ENCODE results near the gene ADSL.

The ADSL gene

GRCh38 chr22:40345271-40345670 lies 1.0 kb upstream of the ADSL start:
- no peak for TF ChIP-seq CTCF (IDR thresholded peaks at IDR 0.05; ENCODE audit: control insufficient read depth, extremely low read depth, insufficient read depth)
- no peak for DNase-seq (ENCODE audit: low read depth)
- H3K4me3 ChIP-seq (ENCODE audit: low read depth, low read length): peak overlapping the region; percentile 95

GRCh38 chr22:40345815-40346184 lies 500 bp upstream of the ADSL start:
- peak overlapping the region; percentile 95 for H3K4me3 ChIP-seq (ENCODE audit: low read depth, low read length)
- TF ChIP-seq CTCF (IDR thresholded peaks at IDR 0.05; ENCODE audit: control insufficient read depth, extremely low read depth, insufficient read depth): no peak

GRCh38 chr22:40347300-40347699 lies 1.0 kb downstream of the ADSL start:
- no peak for TF ChIP-seq CTCF (IDR thresholded peaks at IDR 0.05; ENCODE audit: control insufficient read depth, extremely low read depth, insufficient read depth)
- H3K4me3 ChIP-seq (ENCODE audit: low read depth, low read length): peak overlapping the region; percentile 95
- no peak for DNase-seq (ENCODE audit: low read depth)

More at GRCh38 chr22:40345815-40346184, 500 bp upstream of the ADSL start:
- DNase-seq (ENCODE audit: low read depth): no peak

- no peak for DNase-seq (ENCODE audit: low read depth)
- peak; percentile 87 for TF ChIP-seq CTCF (IDR thresholded peaks at IDR 0.05; ENCODE audit: control insufficient read depth, extremely low read depth, insufficient read depth)
- H3K4me3 ChIP-seq (ENCODE audit: low read depth, low read length): peak overlapping the region; percentile 95
These were observed 1.8 kb downstream of the ADSL start for GRCh38 chr22:40348025-40348658.

GRCh38 chr22:40352763-40353162 lies 6.5 kb downstream of the ADSL start:
- TF ChIP-seq CTCF (IDR thresholded peaks at IDR 0.05; ENCODE audit: control insufficient read depth, extremely low read depth, insufficient read depth): no peak
- H3K4me3 ChIP-seq (ENCODE audit: low read depth, low read length): no peak overlapping the region
- DNase-seq (ENCODE audit: low read depth): no peak

GRCh38 chr22:40361100-40361499 lies 14.8 kb downstream of the ADSL start:
- DNase-seq (ENCODE audit: low read depth): no peak
- no peak overlapping the region for H3K4me3 ChIP-seq (ENCODE audit: low read depth, low read length)
- no peak for TF ChIP-seq CTCF (IDR thresholded peaks at IDR 0.05; ENCODE audit: control insufficient read depth, extremely low read depth, insufficient read depth)

GRCh38 chr22:40363059-40363458 lies 16.8 kb downstream of the ADSL start:
- DNase-seq (ENCODE audit: low read depth): no peak
- no peak for TF ChIP-seq CTCF (IDR thresholded peaks at IDR 0.05; ENCODE audit: control insufficient read depth, extremely low read depth, insufficient read depth)
- no peak overlapping the region for H3K4me3 ChIP-seq (ENCODE audit: low read depth, low read length)
